Measurements from ENCODE around the gene SMPD3. TPM values are rescaled to one million over a fixed set of nuclear protein-coding genes. Genes with fewer than 3 reads are reported as not detected.

Gene SMPD3
- total and polyA plus RNA-seq, 9 of the 15 experiments (the other 6 are each of a cell fraction or from before 2014, with no cell fraction given): 0.03 to 1.2 (median 0.18) TPM

GRCh38 chr16:68375801-68376536, 72.3 kb downstream of the SMPD3 start (continued):
- TF ChIP-seq ZNF609 (CRISPR knock-in tag; IDR thresholded peaks at IDR 0.05; ENCODE audit: borderline replicate concordance) (no peak), MXD1 (CRISPR knock-in tag; IDR thresholded peaks at IDR 0.05; ENCODE audit: borderline replicate concordance, poor library complexity, severe bottlenecking) (no peak), TAF15 (IDR thresholded peaks at IDR 0.05; ENCODE audit: low read depth, low read length) (no peak), DLX4 (CRISPR knock-in tag; IDR thresholded peaks at IDR 0.05) (no peak), ZSCAN29 (IDR thresholded peaks at IDR 0.05) (no peak), DEAF1 (CRISPR knock-in tag; IDR thresholded peaks at IDR 0.05) (no peak), SIX5 (IDR thresholded peaks at IDR 0.05; ENCODE audit: borderline replicate concordance in 1 of 2, insufficient read depth in 1 of 2, low read depth in 1 of 2, low read length in 2 of 2) (no peak)
